Fibroblast of skin of back (primary cell): ENCODE results near the gene ALX4.

Experiments
- DNase-seq: peaks from one replicate; pipeline ENCODE4 v3.0.0-alpha.2; 2013

Gene ALX4

GRCh38 chr11:44243086-44243485, 66.9 kb downstream of the ALX4 start:
- no peak for DNase-seq

GRCh38 chr11:44241851-44242250, 68.1 kb downstream of the ALX4 start:
- DNase-seq: no peak

- DNase-seq: no peak
These were observed 72.8 kb downstream of the ALX4 start for GRCh38 chr11:44237156-44237555.

- DNase-seq: no peak
These were observed 73.6 kb downstream of the ALX4 start for GRCh38 chr11:44236296-44236695.

GRCh38 chr11:44235765-44236201, 74.2 kb downstream of the ALX4 start:
- no peak for DNase-seq

GRCh38 chr11:44229624-44230023, 80.3 kb downstream of the ALX4 start:
- peak; percentile 78 for DNase-seq

GRCh38 chr11:44229098-44229497, 80.8 kb downstream of the ALX4 start:
- no peak for DNase-seq

- no peak for DNase-seq
These were observed 81.6 kb downstream of the ALX4 start for GRCh38 chr11:44228379-44228778.

- DNase-seq: no peak
These were observed 83.0 kb downstream of the ALX4 start for GRCh38 chr11:44226945-44227344.

- DNase-seq: no peak
These were observed 83.4 kb downstream of the ALX4 start for GRCh38 chr11:44226490-44226889.

- DNase-seq: no peak
These were observed 85.0 kb downstream of the ALX4 start for GRCh38 chr11:44224867-44225501.

- DNase-seq: peak; percentile 88
These were observed 86.7 kb downstream of the ALX4 start for GRCh38 chr11:44223238-44223637.

GRCh38 chr11:44221992-44222391, 87.9 kb downstream of the ALX4 start:
- no peak for DNase-seq

- DNase-seq: no peak
These were observed 88.5 kb downstream of the ALX4 start for GRCh38 chr11:44221456-44221855.

- DNase-seq: no peak
These were observed 89.8 kb downstream of the ALX4 start for GRCh38 chr11:44219830-44220796.

GRCh38 chr11:44217432-44217831, 92.5 kb downstream of the ALX4 start:
- no peak for DNase-seq

- DNase-seq: no peak
These were observed 96.8 kb downstream of the ALX4 start for GRCh38 chr11:44213148-44213547.

GRCh38 chr11:44212128-44212527, 97.8 kb downstream of the ALX4 start:
- DNase-seq: no peak
